Stimulated activated naive CD8-positive, alpha-beta T cell treated with anti-CD3 and anti-CD28 coated beads, Interleukin-15, Interleukin-2, amounts not matched to agents 100 ng/mL and 50 ng/mL, for 24 hours (primary cell): Measurements from ENCODE around the gene MED13L.

Experiments
- H3K27ac Mint-ChIP-seq: one replicate; pipeline ENCODE4 v1.8.0; 2021; ENCODE audit warnings: mild to moderate bottlenecking, mixed read lengths
- H3K27me3 Mint-ChIP-seq: one replicate; pipeline ENCODE4 v1.8.0; 2021; ENCODE audit warnings: mixed read lengths
- H3K36me3 Mint-ChIP-seq: one replicate; pipeline ENCODE4 v1.8.0; 2021; ENCODE audit warnings: low read depth, mixed read lengths
- H3K4me1 Mint-ChIP-seq: one replicate; pipeline ENCODE4 v1.8.0; 2021; ENCODE audit warnings: low read depth, mixed read lengths
- H3K4me3 Mint-ChIP-seq: one replicate; pipeline ENCODE4 v1.8.0; 2021; ENCODE audit warnings: mild to moderate bottlenecking, mixed read lengths
- H3K9me3 Mint-ChIP-seq: one replicate; pipeline ENCODE4 v1.8.0; 2021; ENCODE audit warnings: mixed read lengths

Gene MED13L

GRCh38 chr12:116277467-116278278 lies at the start of gene MED13L:
Gene MED13L, minus strand, starts transcription at chr12:116277693. Its CDS starts 562 bp downstream, at chr12:116277131.
- peak within 1 kb of the TSS; percentile 89 for H3K4me3 Mint-ChIP-seq
- H3K4me1 Mint-ChIP-seq, result peaks cover 47% of the 10 kb centered on the region
- no peaks in the 10 kb centered on the region for H3K9me3 Mint-ChIP-seq
- H3K27ac Mint-ChIP-seq, result peak within 1 kb of the TSS; percentile 97
- H3K36me3 Mint-ChIP-seq, result no peaks in the 10 kb centered on the region
- no peaks in the 10 kb centered on the region for H3K27me3 Mint-ChIP-seq

DNA sequence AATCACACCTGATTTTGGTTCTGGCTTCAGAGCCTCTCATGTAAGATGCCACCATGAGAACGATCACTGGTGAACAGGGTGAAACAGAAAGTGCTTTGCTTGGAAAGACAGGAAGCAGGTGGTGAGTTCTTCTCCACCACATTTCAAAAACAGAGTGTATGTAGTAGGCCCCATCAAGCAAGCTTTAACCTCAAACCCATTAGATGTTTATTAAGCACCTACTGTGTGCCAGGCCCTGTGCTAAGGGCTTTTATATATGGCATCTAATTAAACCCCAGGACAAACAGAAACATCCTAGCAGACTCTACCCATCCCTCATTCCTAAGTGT lies 47.8 kb upstream of the MED13L start:
- H3K27me3 Mint-ChIP-seq, result no peaks in the 10 kb centered on the region
- no peaks in the 10 kb centered on the region for H3K36me3 Mint-ChIP-seq
- no peaks in the 10 kb centered on the region for H3K9me3 Mint-ChIP-seq
- H3K4me3 Mint-ChIP-seq, result no peak overlapping the region
- H3K27ac Mint-ChIP-seq, result peak overlapping the region; percentile 88
- peaks cover 40% of the 10 kb centered on the region for H3K4me1 Mint-ChIP-seq

DNA sequence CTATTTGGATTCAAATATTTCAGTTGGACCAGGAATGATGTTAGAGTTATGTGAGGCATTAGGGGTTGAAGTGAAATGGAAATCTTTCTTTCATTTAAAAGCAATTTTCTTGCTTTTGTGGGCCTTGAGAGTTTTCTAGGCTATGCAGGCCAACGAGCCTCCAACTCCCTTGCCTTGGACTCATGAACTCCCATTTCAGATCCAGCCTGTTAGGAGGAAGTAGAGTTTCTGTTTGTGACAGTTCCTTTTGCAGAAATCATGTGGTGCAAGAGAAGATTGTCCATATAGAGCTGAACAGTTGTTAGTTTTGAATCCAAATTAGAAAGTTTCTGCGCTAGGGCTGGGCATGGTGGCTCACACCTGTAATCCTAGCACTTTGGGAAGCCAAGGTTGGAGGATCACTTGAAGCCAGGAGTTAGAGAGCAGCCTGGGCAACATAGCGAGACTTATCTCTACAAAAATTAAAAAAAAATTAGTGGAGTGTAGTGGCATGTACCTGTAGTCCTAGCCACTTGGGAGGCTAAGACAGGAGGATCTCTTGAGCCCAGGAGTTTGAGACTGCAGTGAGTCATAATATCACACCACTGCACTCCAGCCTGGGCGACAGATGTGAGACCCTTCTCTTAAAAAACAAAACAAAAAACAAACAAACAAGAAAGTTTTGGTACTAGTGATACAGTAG lies 47.3 kb upstream of the MED13L start:
- peak overlapping the region; percentile 51 for H3K4me3 Mint-ChIP-seq
- H3K9me3 Mint-ChIP-seq, result no peaks in the 10 kb centered on the region
- H3K27me3 Mint-ChIP-seq, result no peaks in the 10 kb centered on the region
- peak overlapping the region; percentile 88 for H3K27ac Mint-ChIP-seq
- H3K4me1 Mint-ChIP-seq, result peaks cover 45% of the 10 kb centered on the region
- no peaks in the 10 kb centered on the region for H3K36me3 Mint-ChIP-seq

GRCh38 chr12:116323406-116324386 lies 46.2 kb upstream of the MED13L start:
- Mint-ChIP-seq H3K4me1 (peaks cover 56% of the 10 kb centered on the region), H3K4me3 (peak overlapping the region; percentile 20), H3K27ac (peak overlapping the region; percentile 61), H3K36me3 (no peaks in the 10 kb centered on the region), H3K9me3 (no peaks in the 10 kb centered on the region), H3K27me3 (no peaks in the 10 kb centered on the region)

DNA sequence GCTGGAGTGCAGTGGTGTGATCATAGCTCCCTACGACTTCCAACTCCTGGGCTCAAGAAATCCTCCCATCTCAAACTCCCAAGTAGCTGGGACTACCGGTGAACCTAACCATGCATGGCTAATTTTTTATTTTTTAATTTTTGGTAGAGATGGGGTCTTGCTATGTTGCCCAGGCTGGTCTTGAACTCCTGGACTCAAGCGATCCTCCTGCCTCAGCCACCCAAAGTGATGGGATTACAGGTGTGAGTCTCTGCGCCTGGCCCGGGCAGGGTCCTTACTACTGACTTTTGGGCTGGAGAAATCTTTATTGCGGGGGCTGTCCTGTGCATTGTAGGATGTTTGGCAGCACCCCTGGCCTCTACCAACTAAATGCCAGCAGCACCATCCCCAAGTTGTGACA lies 44.4 kb upstream of the MED13L start:
- no peaks in the 10 kb centered on the region for H3K27me3 Mint-ChIP-seq

GRCh38 chr12:116320791-116321217 lies 43.3 kb upstream of the MED13L start:
- Mint-ChIP-seq H3K36me3 (no peaks in the 10 kb centered on the region), H3K4me3 (no peak overlapping the region), H3K27ac (peak overlapping the region; percentile 97), H3K4me1 (peaks cover 63% of the 10 kb centered on the region), H3K9me3 (no peaks in the 10 kb centered on the region), H3K27me3 (peaks cover 5% of the 10 kb centered on the region)

More for the DNA sequence above, 44.4 kb upstream of the MED13L start:
- Mint-ChIP-seq H3K4me3 (no peak overlapping the region), H3K4me1 (peaks cover 57% of the 10 kb centered on the region), H3K27ac (no peak overlapping the region), H3K36me3 (no peaks in the 10 kb centered on the region), H3K9me3 (no peaks in the 10 kb centered on the region)

DNA sequence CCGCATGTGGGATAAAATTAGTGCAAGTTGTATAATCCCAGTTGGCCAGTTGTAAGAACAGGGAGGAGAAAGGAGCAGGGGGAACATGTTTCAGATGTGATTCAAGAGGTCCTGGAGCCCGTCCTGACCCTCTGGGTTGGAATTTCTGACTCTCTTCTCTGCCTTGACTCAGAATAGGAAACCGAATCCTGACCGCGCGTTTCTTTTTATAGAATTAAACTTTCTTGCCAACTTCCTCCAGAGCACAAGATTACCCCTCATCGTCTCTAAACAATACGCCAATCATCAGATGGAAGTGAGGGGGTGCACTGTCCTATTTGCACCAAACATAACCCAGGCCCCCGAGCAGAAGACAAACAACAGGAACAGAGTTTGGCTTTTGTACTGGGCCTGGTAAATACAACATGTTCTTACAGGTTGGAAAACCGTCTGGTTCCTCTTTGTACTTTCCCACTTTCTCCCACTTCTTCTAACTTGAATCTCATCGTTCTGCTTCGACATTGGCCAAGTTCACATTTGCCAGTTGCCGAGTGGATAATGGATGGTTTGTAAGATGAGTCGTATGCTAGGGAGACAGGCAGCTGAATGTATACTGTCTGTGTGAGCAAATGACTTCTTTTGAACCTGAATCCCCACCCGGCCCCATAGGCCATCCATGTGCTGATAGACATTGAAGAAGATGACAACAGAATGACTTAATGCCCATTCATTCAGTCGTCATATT lies 42.6 kb upstream of the MED13L start:
- peaks cover 5% of the 10 kb centered on the region for H3K27me3 Mint-ChIP-seq
- no peaks in the 10 kb centered on the region for H3K9me3 Mint-ChIP-seq
- no peaks in the 10 kb centered on the region for H3K36me3 Mint-ChIP-seq
- peak overlapping the region; percentile 66 for H3K4me3 Mint-ChIP-seq
- peaks cover 58% of the 10 kb centered on the region for H3K4me1 Mint-ChIP-seq
- H3K27ac Mint-ChIP-seq, result peak overlapping the region; percentile 97

GRCh38 chr12:116319233-116319897 lies 41.9 kb upstream of the MED13L start:
- Mint-ChIP-seq H3K4me3 (peak overlapping the region; percentile 66), H3K9me3 (no peaks in the 10 kb centered on the region), H3K36me3 (no peaks in the 10 kb centered on the region), H3K27me3 (peaks cover 5% of the 10 kb centered on the region), H3K27ac (peak overlapping the region; percentile 97), H3K4me1 (peaks cover 54% of the 10 kb centered on the region)

GRCh38 chr12:116318576-116319232 lies 41.2 kb upstream of the MED13L start:
- Mint-ChIP-seq H3K36me3 (no peaks in the 10 kb centered on the region), H3K4me3 (peak overlapping the region; percentile 66), H3K27me3 (peaks cover 5% of the 10 kb centered on the region), H3K9me3 (no peaks in the 10 kb centered on the region), H3K4me1 (peaks cover 50% of the 10 kb centered on the region), H3K27ac (peak overlapping the region; percentile 72)

- peaks cover 46% of the 10 kb centered on the region for H3K4me1 Mint-ChIP-seq
- H3K27ac Mint-ChIP-seq, result peak overlapping the region; percentile 71
- no peak overlapping the region for H3K4me3 Mint-ChIP-seq
- H3K36me3 Mint-ChIP-seq, result no peaks in the 10 kb centered on the region
- no peaks in the 10 kb centered on the region for H3K9me3 Mint-ChIP-seq
- H3K27me3 Mint-ChIP-seq, result peaks cover 5% of the 10 kb centered on the region
Observed at GRCh38 chr12:116317986-116318575, 40.6 kb upstream of the MED13L start.

DNA sequence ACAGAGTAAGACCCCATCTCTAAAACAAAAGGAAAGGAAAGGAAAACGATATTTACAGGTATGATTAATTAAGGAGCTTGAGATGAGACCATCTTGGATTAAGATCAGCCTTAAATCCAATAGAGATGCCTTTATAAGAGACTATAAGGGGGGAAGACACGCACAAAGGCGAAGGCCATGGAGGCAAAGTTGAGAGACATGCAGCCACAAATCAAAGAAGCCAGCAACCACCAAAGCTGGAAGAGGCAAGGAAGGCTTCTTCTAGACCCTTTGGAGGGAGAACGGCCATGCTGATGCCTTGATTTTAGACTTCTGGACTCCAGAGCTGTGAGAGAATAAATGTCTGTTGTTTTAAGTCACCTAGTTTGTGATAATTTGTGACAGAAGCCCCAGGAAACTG lies 39.6 kb upstream of the MED13L start:
- Mint-ChIP-seq H3K9me3 (no peaks in the 10 kb centered on the region), H3K36me3 (no peaks in the 10 kb centered on the region), H3K4me1 (peaks cover 40% of the 10 kb centered on the region), H3K27me3 (peaks cover 5% of the 10 kb centered on the region), H3K27ac (no peak overlapping the region), H3K4me3 (no peak overlapping the region)

DNA sequence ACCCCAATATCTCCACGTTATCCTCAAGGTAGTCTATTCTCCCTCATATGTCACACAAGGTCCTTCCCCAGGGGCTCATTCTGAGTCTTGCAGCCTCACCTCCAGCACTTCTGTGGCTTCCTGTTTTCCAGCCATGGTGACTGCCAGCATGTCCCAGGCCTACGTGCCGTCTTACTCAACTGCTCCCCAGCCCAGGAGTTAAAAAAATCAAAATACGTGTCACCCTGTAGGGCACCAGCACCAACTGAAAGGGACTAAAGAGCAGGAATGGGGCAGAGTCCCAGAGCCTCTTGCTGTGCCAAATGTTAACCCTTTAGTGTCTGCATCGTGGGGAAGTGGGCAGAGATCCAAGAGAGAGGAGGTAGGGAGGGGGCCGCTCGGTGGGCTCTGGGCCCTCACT lies 37.0 kb upstream of the MED13L start:
- Mint-ChIP-seq H3K4me1 (peaks cover 22% of the 10 kb centered on the region), H3K27ac (no peak overlapping the region), H3K9me3 (peaks cover 5% of the 10 kb centered on the region), H3K27me3 (peaks cover 5% of the 10 kb centered on the region), H3K4me3 (no peak overlapping the region), H3K36me3 (peaks cover 5% of the 10 kb centered on the region)
